GM04504 (cell line): Measurements from ENCODE around the gene ARPP19.
"Not testable (repeated sequence)": the region's sequence is repeated elsewhere in the genome, so short reads cannot be mapped to it uniquely, and the experiment has no call there.

Source experiments
- DNase-seq: peaks from one replicate; pipeline ENCODE4 v3.0.0-alpha.2; 2012; ENCODE audit warnings: low read depth

ARPP19 gene

DNA sequence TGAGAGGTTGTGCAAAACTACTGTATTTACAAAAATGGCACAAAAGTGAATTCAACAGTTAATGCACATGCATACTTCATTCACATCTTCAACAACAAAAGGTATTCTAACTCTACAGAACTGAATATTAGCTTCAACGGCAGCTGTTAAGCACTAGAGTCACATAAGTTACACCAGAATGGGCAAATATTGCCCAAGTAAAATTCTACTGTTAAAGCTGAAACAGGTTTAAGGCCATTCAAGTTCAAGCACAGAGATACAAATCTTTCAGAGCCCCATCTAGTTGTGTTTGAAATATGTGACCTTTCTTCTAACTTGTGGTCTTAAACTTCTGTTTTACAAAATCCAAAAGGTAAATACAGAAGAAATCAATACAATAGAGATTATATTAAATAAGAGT is 17.6 kb downstream of the ARPP19 start:
- not testable (repeated sequence) for DNase-seq

DNA sequence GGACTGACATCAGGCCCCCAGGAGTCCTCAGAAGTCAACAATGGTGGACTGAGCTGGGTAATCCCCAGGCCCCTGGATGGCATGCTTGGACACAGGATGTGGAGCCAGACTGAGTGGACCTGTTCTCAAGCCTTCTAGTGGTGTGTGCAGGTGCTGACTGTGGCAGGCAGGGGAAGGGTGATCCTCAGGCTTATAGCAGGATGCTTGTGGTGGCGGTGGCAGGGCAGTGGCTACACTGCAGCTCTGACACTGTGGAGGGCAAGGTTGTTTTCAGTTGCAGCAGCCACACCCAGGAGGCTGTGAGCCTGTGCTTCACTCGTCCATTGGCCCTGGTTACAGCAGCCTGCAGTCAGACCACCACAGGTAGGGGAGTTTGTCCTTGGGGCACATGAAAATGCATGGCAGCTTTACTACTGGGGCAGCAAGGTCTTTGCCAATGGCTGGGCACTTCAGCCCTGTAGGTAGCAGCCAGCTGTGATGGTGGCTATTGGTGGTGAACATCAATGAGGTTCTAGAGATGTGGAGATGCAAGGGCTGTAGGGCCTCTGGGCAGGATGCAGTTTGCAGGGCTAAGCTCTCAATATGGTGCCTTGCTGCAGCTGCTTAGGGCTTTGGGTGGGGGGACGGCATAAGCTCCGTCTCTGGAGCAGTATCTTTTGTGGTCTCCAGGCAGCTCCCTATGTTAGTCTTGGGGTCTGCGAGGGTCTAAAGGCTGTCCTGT is 22.6 kb downstream of the ARPP19 start:
- DNase-seq: no peak

DNA sequence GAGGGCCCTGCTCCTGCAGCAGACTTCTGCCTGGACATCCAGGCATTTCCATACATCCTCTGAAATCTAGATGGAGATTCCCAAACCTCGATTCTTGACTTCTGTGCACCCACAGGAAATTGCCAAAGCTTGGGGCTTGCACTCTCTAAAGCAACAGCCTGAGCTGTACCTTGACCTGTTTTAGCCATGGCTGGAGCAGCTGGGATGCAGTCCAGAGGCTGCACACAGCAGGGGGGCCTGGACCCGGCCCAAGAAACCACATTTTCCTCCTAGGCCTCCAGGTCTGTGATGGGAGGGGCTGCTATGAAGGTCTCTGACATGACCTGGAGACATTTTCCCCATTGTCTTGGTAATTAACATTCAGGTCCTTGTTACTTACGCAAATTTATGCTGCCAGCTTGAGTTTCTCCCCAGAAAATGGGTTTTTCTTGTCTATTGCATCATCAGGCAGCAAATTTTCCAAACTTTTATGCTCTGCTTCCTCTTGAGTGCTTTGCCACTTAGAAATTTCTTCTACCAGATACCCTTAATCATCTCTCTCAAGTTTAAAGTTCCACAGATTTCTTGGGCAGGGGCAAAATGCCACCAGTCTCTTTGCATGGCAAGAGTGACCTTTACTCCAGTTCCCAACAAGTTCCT is 28.3 kb downstream of the ARPP19 start:
- DNase-seq: no peak

DNA sequence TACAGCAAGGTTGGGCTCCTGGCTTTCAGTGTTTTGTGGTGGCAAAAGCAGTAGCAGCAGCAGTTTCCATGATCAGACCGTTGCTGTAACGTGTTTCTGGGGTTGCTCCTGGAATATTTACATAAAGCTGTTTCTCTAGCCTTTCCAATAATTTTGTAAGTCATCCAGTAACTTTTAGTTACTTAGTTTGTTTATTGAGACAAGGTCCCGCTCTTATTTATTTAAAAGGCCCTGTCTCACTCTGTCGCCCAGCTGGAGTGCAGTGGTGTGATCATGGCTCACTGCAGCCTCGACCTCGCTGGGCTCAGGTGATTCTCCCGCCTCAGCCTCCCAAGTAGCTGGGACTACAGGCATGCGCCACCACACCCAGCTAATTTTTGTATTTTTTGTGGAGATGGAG is 31.4 kb downstream of the ARPP19 start:
- DNase-seq: no peak

DNA sequence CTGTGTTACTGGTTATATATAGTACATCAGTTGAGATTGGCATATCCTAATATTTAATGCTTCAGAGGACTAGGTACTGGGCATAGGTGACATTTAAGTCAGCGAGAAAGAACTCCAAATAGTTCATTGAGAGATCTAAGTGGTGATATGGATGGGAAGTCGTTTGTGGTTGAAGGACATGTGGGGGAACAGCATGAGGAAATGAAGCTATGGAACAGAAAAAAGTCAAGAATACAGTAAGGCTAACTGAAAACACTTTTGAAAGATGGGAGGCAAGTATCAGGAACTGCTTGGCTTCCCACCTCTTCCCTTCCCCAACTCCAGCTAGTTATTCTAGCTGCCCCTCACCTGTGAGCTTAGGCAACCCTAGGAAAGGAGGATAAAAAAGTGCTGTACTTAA is 36.4 kb downstream of the ARPP19 start:
- DNase-seq: no peak

DNA sequence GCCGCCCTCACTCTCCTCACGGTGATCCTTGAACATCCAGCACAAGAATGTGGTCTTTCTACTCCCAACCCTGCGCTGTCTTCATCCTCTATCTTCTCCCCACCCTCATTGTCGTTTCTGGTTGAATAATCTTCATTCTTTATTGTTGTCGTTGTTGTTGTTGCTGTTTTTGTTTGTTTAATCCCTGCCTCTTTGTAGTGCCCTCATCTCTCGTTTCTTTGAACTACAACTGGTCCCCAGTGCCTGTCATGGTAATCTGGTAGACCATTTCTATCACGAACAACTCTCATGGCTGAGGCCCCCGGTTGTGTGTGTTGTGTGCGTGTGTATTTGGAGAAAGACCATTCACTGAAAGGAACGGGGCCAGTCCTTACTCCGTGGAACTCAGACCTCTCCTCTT is 38.9 kb downstream of the ARPP19 start:
- no peak for DNase-seq

DNA sequence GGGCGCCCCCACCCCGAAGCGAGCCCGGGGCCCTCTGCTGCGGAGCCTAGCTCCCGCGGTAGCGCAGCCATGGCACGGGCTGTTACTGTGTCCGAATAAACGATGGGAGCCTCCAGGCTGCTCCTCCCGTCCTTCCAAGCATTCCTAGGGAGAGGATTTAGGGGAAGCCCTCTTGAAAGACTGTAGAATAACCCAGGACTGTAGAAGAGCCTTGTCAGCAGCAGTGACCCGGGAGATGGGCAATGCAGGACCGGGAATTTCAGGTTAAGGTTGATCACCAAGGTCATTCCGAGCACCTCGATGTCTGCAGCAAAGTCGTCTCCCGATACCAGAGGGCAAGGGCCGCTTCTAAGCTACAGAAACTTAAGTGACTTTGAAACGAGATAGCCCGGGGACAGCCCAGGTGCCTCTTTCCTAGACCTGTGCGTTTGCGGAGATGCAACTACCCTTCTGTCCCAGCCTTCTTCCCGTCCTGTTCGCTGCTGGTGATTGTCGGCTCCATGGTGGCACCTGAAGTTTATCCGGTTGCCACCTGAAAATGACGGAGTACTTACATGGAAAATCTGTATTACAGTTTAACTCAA is 39.4 kb downstream of the ARPP19 start:
- DNase-seq: no peak

DNA sequence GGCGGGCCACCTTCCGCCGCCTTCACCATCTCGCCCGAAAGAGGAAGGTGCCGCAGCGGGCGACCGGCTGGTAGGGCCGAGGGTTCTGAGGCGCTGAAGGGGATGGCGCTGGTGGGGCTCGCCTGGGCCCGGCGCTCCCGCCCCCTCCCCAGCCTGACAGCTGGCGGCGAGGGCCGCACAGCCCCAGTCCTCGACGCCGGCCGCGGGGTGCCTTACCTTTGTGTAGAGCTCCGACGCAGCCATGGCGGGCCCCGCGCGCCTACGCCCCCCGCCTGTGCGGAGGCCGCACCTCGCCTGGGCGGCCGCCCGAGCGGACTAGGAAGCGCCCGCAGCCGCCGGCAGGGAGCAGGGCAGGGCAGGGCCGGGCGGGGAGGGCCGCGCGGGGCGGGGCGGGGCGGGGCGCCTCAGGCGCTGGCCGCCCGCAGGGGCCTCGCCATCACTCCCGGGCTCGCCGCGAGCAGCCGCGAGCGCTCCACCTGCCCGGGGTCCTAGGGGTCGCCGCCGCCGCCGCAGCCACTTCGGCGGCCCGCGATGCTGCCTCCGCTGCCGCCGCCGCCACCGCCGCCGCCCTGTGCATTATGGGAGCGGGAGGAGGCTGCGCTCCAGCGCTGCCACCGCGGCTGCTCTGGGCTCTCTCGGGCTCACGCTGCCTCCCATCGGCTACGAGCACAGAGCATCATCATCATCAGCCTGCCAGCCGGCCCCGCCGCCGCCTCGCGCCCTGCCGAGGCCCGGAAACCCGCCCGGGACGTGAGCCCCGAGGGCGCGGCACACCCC is 40.1 kb downstream of the ARPP19 start, which contains the start of gene MYO5A:
Gene MYO5A, minus strand, starts transcription at position 317 of the 777 bp plus-strand sequence. Its CDS starts 74 bp downstream, at position 243.
- peak; percentile 52 for DNase-seq

DNA sequence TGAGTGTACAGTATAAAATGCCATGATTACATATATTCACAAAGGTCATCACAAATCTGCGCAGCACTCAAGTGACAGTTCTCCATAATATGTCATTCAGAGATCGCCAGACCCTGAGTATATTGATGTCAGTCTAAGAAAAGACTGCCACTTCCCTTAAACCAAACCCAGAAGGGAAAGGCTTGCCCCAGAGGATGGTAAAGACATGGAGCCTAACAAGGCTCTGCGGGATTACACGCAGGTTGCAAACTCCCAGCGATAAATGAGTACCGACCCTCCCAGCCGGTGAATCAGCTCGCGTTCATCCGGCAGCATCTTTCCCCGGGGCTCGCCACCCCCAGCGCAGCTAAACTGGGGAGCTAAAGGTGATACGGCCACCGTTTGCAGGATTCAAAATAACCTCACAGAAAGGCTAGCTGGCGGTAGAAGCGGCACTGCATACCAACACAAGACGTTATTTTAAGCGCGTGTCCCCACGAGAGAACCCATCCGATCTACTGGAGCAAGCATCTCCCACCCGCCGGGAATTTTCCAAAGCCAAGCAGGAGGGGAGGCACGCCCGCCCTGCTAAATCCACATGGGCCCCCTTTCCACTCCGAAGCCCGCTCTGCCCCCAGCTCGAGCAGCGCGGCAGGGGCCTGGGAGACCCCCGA is 40.8 kb downstream of the ARPP19 start:
- DNase-seq: no peak

DNA sequence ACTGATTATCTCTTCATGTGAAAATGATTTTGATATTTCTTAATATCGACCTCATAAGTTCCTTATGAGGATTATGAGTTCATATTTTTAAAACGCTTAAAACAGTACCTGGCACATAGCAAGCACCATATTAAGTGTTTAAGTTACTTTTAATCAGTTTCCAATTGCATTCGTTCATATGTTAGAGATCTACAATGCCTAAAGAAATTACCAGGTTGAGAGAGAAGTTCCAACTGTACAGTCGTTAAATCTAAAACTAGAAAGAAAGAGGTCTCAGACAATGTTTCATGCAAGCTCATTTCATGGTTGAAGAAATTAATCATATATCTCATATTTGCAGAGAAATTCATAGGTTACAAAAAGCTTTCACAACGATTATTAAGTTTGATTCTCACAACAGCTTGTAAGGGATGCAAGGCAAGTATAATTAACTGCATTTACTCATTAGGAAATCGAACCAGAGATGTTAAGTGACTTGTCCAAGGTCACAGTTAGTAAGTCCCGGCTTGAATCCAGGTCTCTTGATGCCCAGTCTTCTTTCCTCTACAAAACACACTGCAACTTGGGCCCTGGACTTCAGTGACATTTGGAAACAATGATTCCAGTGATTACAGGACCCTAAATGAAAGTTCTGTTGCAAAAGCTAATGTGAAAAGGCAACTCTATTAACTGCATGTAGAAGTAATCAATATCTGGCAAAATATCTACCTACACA is 41.5 kb downstream of the ARPP19 start:
- DNase-seq: no peak

DNA sequence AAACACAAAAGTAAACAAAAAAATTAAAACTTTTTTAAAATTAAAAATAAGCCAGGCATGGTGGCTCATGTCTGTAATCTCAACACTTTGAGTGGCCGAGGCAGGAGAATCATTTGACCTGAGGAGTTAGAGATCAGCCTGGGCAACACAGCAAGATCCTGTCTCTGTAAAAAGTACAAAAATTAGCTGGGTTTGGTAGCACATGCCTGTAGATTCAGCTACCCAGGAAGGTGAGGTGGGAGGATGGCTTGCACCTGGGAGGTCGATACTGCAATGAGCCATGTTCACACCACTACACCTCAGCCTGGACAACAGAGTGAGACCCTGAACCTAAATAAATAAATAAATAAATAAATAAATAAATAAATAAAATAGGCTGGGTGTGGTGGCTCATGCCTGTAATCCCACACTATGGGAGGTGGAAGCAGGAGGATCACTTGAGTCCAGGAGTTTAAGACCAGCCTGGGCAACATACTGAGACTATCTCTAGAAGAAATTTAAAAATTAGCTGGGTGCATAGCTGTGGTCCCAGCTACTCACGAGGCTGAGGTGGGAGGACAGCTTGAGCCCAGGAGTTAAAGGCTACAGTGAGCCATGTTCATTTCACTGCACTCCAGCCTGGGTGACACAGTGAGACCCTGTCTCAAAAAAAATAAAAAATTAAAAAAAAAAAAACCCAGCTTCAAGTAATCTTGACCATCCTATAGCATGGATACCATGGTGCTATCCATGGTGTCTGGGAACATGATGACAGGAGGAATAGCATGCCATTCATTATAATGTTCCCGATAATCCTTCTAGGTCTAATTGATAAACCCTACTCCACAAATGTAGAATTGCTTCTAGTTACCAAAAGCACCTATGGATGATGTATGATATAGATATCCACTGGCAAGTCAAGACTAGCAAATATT is 44.4 kb downstream of the ARPP19 start:
- no peak for DNase-seq

DNA sequence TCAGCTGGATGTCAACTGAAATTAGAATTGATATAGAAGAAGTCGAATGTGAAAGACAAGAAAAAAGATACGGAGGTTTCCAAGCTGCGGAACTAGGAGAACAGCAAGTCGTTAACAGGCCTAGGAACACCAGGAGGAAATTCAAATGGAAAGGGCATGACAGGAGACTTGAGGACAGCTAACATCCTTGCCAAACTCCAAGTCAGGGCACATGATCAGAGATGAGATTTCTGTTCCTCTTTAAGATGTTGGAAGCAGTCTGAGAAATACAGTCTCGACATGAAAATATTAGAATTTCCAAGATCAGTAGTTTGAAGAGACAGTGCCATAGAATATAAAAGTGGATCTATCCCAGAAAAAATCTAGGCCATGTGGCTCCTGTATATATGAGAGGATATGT is 45.2 kb downstream of the ARPP19 start:
- DNase-seq: no peak

DNA sequence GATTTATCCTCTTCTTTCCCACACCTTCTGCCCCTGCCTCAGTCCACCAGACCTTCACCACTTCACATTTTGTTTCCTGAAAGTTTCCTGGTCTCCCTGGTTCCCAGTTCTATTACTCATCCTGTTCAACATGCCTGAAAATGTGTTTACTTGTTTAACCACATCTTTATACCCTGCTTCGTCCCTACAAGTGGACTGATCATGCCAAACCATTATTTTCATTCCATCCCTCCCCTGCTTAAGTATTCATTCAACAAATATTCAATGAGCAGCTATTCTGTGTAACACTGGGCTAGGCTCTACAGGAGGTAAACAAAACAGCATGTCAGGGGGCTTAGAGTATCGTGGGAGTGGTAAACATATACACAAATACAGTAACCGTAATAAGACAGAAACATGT is 45.6 kb downstream of the ARPP19 start:
- DNase-seq: peak; percentile 74

DNA sequence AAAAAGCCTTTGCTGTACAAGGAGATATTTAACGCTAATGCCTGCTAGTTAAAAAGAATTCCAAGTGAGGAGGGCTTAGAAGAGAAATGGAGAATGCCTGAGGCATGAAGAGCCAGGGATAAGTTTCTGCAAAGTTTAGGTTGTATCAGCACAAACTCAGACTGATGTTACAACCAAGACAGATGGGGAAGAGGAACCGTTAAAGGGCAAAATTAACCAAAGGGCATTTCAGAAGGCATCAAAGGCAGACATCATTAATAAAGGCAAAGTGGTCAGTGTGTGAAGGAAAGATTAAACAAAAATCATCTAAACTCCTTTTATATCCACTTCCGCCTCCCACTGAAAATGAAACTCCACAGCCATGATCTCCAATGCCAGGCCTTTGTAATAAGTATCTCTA is 47.1 kb downstream of the ARPP19 start:
- no peak for DNase-seq

DNA sequence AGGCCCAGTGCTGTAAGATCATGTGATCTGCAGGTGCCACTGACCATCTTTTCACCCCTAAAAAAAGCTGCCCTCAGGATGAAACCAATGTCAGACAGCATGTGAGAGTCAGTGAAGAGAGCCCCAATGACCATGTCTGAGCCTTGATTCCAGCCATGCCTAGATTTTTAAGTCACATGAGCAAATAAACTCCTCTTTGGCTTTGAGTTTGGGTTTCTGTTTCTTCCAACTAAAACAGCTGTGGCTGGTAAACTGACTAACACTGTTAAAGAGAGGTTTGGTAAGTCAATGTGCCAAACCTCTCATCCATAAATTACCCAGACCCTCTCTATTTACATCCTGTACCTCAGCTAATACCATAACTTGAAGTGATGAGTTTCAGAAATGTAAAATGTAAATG is 48.4 kb downstream of the ARPP19 start:
- DNase-seq: no peak

DNA sequence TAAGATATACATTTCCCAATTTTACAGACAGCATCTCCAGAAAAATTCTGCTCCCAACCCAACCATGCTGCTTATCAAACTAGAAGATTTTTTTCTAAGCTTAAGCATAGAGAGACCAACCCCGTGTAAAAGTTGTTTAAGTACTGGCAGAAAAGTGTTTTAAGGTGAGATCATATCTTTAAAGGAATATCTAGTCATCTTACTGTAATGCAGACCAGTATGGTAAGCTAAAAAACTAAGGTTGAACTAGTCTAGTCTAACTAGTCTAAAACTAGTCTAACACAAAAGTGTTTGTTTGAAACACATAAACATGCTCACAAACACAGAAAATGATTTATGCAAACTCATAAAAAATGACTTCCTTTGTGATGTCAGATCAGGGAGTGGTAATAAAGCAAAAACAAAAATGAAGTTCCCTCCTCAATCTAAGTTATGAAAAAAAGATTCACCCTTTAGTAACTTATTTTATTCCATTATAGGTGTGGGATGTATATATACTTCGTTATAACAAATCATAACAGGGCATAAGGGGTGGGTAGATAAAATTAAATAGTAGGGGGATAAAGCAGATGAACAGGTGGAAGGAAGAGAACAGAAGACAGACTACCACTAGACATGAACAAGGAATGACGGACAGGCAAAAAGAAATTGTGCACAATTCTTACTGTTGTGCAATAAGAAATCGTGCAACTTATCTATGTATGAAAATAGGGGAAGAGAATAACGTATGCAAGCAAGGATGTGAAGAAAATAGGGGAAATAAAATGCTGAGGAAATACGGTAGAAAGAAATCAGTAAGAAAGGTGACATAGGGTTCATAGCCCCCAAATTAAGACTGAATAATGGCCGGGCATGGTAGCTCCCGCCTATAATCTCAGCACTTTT is 50.1 kb downstream of the ARPP19 start:
- no peak for DNase-seq

DNA sequence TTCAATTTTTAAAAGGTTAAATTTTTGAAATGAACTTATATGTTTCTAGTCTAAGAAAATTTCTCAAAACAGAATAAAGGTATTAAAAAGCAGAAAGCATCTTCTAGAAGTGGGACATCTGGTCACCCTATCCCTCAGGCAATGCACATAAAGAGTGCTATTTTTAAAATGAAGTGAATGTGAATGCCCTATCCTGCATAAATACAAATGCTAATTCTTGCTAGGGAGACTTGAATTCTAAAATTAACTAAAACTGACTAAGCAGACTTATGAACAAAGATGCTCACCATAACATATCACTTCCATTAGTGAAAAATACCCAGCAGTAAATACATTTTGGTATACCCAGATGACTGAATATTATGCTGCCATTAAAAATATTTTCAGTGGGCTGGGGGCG is 51.8 kb downstream of the ARPP19 start:
- no peak for DNase-seq

DNA sequence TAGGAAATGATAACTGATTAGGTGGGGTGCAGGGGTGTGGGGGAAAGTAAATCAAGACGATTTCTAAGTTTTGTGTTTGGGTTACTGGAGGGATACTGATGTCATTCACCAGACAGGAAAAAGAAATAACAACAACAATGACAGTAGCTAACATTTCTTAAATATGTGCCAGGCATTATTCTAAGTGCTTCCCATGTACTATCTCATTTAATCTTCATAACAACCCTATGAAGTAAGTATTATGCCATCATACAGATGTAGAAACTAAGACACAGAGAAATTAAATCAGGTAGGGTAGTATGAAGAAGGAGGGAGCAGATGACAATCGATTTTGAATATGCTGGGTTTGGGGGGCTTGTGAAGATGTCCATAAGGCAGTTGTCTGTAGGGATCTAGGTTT is 53.5 kb downstream of the ARPP19 start:
- no peak for DNase-seq

DNA sequence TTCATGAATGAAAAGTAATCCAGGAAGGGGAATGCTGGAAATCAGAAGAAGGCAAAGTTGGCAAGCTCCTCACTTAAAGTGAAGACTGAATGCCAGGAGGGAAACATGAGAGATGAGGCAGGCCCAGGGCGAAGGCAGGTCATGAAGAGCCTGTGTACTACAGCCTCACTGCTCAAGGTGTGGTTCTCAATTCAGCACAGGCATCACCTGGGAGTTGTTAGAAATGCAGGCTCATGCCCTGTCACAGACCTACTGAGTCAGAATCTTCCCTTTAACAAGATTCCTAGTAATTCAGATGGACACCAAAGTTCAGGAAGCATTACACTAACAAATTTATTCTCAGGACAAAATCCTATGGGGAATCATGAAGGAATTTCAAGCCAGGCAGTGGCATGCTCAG is 54.3 kb downstream of the ARPP19 start:
- DNase-seq: no peak
